SK-N-SH treated with all-trans-retinoic acid at 6 μM for 48 hours (cell line): ENCODE measurements around the gene ARID1B.

Experiments used
- ATAC-seq: fragments of 200-7000 bp; cut with Tn5 transposase; 3 replicates; pipeline ENCODE4 v1.9.1; 2020; ENCODE audit warnings: mild to moderate bottlenecking, moderate library complexity
- BACH2 ChIP-seq: fragments of 250-450 bp; sonication (Bioruptor Pico); IDR thresholded peaks from 2 replicates; pipeline ENCODE4 v1.9.0; 2021; ENCODE audit warnings: mild to moderate bottlenecking, borderline replicate concordance
- CSDC2 ChIP-seq: fragments of 250-450 bp; sonication (Bioruptor Pico); IDR thresholded peaks from 2 replicates; pipeline ENCODE4 v1.5.0; 2020; ENCODE audit warnings: mild to moderate bottlenecking, moderate library complexity
- CSRNP3 ChIP-seq: fragments of 250-450 bp; sonication (Bioruptor Pico); IDR thresholded peaks from 2 replicates; pipeline ENCODE4 v1.5.1; 2021; ENCODE audit warnings: mild to moderate bottlenecking, moderate library complexity
- ESRRG ChIP-seq: fragments of 250-450 bp; sonication (Bioruptor Pico); IDR thresholded peaks from 2 replicates; pipeline ENCODE4 v1.6.1; 2021; ENCODE audit warnings: mild to moderate bottlenecking
- GLIS3 ChIP-seq: fragments of 250-450 bp; sonication (Bioruptor Pico); IDR thresholded peaks from 2 replicates; pipeline ENCODE4 v1.5.0; 2020; ENCODE audit warnings: mild to moderate bottlenecking, moderate library complexity
- OSR1 ChIP-seq: fragments of 250-450 bp; sonication (Bioruptor Pico); IDR thresholded peaks from 2 replicates; pipeline ENCODE4 v1.8.0; 2022; ENCODE audit warnings: moderate library complexity, mild to moderate bottlenecking, inconsistent platforms
- POU6F1 ChIP-seq: fragments of 250-450 bp; sonication (Bioruptor Pico); IDR thresholded peaks from 2 replicates; pipeline ENCODE4 v1.8.0; 2021; ENCODE audit warnings: low read depth, mild to moderate bottlenecking, moderate library complexity, borderline replicate concordance
- RARB ChIP-seq: fragments of 250-450 bp; sonication (Bioruptor Pico); IDR thresholded peaks from 2 replicates; pipeline ENCODE4 v1.8.0; 2021; ENCODE audit warnings: mild to moderate bottlenecking, moderate library complexity
- TOX ChIP-seq: fragments of 250-450 bp; sonication (Bioruptor Pico); IDR thresholded peaks from 2 replicates; pipeline ENCODE4 v1.8.0; 2021; ENCODE audit warnings: mild to moderate bottlenecking, moderate library complexity, borderline replicate concordance
- TSHZ2 ChIP-seq: fragments of 250-450 bp; sonication (Bioruptor Pico); IDR thresholded peaks from 2 replicates; pipeline ENCODE4 v1.5.0; 2020; ENCODE audit warnings: mild to moderate bottlenecking, moderate library complexity
- ZFP3 ChIP-seq: fragments of 250-450 bp; sonication (Bioruptor Pico); IDR thresholded peaks from 2 replicates; pipeline ENCODE4 v1.5.0; 2020; ENCODE audit warnings: mild to moderate bottlenecking, moderate library complexity
- ZFP30 ChIP-seq: fragments of 450-650 bp; formaldehyde crosslinking; IDR thresholded peaks from 2 replicates; pipeline ENCODE4 v1.5.0; 2022; ENCODE audit warnings: mild to moderate bottlenecking, moderate library complexity
- ZNF565 ChIP-seq: fragments of 450-650 bp; formaldehyde crosslinking; conservative IDR thresholded peaks from 2 replicates; pipeline ENCODE4 v1.5.0; 2020; ENCODE audit warnings: low read depth, mild to moderate bottlenecking, moderate library complexity
- TF ChIP-seq, protein P1 (sequence below): fragments of 250-450 bp; sonication (Bioruptor Pico); IDR thresholded peaks from 2 replicates; pipeline ENCODE4 v1.5.1; 2020; ENCODE audit warnings: low read depth, mild to moderate bottlenecking, moderate library complexity

The ARID1B gene

DNA sequence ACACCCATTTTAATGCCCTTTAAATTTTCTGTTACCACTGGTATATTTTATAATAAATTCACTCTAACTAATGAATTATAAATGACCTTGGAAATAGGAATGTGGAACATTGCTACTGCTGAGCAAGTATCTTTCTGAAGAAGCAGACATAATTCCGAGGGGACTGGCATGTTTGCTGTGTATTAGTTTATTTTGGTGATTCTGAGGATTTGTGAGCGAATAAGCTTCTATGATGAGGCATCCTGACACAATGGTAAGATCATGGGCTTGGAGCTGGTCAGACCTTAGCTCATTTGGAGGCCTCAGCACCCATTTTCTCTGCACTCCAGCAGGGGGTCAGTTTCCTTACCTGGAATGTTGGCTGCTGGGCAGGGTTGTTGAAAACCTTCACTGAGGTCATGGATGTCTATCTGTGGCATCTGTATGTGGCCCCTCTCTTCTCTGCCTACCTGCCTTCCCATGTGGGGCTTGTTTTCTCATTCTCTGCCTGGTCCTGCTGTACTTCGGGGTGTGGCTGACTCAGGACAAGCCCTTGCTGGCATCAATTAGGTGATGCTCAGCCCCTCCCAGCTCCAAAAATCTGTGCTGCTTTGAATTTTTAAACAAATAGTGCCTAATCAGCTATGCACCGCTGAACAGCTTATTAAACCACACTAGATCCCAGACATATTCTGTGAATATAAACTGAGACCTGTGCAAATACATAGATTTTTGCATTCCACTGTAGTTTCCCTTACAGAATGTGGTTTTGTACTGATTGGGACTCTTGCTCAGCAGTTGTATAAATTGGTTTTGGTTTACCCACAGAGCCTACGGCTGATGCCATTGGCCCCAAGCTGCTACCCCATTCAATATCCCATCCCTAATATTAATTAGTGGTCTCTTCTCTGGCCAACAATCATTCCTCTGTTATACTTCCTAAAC is 10.7 kb downstream of the ARID1B start:
- TF ChIP-seq RARB (CRISPR knock-in tag) (no peak), ESRRG (no peak), POU6F1 (no peak), CSRNP3 (no peak), TOX (CRISPR knock-in tag) (no peak), GLIS3 (CRISPR knock-in tag) (no peak), ZNF565 (CRISPR knock-in tag) (no peak), ZFP3 (no peak), BACH2 (CRISPR knock-in tag) (no peak), OSR1 (CRISPR knock-in tag) (no peak), CSDC2 (CRISPR knock-in tag) (no peak), TSHZ2 (CRISPR knock-in tag) (no peak)
- no peak for ATAC-seq

DNA sequence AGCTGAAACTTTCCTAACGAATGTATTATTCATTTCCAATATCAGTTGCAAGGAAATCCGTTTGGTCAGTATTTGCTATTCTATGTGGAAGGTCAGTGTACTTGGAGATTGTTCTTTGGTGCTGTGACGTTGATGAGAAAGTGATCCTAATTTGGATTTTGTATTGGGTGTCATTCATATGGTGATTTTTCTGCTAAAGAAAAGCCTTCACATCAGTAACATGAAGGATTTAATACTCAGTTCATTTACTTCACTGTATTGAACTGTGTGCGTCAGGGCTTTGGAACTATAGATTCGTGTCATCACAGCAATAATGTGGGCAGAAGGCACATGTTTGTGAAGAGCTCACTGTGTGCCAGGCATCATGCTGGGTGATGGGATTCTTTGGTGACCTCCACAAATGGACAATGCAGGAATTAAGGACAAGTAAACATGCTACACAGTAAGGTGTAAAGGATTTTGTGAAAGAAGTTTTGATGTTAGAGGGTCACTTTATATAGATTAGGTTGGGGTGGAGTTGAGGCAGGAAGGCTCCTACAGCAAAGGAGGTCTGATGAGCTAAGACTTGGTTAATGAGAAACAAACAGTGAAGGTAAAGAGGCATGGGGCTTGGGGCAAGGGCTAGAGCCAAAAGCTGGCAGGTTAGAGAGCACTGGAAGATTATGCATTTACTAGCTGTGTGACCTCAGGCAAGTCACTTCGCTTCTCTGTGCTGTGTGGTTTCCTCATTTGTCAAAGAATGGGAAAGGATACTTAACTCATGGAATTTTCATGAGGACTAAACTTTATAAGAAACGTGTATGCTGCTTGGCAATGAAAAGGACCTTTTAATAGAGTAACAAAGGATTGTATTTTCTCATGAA is 12.1 kb downstream of the ARID1B start:
- no peak for ATAC-seq
- no peak for TF ChIP-seq ZFP30 (CRISPR knock-in tag)
- no peak for TF ChIP-seq GLIS3 (CRISPR knock-in tag)

GRCh38 chr6:156790711-156791319 is 13.6 kb downstream of the ARID1B start:
- TF ChIP-seq, protein P1, sequence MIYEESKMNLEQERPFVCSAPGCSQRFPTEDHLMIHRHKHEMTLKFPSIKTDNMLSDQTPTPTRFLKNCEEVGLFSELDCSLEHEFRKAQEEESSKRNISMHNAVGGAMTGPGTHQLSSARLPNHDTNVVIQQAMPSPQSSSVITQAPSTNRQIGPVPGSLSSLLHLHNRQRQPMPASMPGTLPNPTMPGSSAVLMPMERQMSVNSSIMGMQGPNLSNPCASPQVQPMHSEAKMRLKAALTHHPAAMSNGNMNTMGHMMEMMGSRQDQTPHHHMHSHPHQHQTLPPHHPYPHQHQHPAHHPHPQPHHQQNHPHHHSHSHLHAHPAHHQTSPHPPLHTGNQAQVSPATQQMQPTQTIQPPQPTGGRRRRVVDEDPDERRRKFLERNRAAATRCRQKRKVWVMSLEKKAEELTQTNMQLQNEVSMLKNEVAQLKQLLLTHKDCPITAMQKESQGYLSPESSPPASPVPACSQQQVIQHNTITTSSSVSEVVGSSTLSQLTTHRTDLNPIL (CRISPR knock-in tag): no peak
- no peak for TF ChIP-seq CSDC2 (CRISPR knock-in tag)
- TF ChIP-seq OSR1 (CRISPR knock-in tag): no peak
- no peak for TF ChIP-seq RARB (CRISPR knock-in tag)
- no peak for TF ChIP-seq TSHZ2 (CRISPR knock-in tag)
- no peak for TF ChIP-seq GLIS3 (CRISPR knock-in tag)
- TF ChIP-seq, all 23 proteins: peak for 0

More at GRCh38 chr6:156790711-156791319, 13.6 kb downstream of the ARID1B start:
- ATAC-seq: no peak
